ENCODE data around the gene NFKBIL1. TPM values are rescaled to one million over a fixed set of nuclear protein-coding genes. Genes with fewer than 3 reads are reported as not detected.
A peak's percentile ranks its signal among the peaks of the same experiment; 100 is the strongest.

NFKBIL1 gene
- total and polyA plus RNA-seq, 10 of the 15 experiments (the other 5 are each of a cell fraction or from before 2014, with no cell fraction given): 0.19 to 15.1 (median 7.0) TPM

DNA sequence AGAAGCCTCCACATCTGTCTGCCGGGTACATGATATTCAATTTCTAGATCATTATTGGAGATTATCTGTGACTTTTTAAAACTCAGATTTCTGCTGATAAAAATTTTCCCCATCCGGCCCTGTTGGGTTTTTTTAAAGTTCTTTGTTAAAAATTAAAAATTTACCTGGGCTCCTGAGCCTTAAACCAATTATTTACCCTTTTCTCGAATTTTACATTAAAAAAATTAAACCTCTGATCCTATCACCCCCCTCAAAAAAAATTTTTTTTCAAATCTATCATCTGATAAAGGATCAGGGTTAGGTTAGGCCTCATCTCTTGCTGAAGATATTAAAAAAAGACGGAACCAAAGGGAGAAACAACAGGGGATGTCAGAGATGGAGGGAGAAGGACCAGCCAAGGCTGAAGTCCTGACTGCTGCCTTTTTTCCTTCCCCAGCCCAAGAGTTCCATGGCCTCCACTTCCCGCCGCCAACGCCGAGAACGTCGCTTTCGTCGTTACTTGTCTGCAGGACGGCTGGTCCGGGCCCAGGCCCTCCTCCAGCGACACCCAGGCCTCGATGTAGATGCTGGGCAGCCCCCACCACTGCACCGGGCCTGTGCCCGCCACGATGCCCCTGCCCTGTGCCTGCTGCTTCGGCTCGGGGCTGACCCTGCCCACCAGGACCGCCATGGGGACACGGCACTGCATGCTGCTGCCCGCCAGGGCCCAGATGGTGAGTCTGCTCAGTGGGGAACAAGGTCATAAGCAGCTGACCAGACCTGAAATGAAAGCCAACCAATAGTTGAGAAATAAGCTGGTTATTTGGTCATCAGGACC lies 527 bp downstream of the NFKBIL1 start:
- ChIA-PET CTCF (interaction anchor here (0.7 to 34.8 kb wide), 13 partner anchors 10 to 191 kb away, joined by 3 to 2098 read pairs (median 4); partner anchors contain the start of genes LST1, LTB, NCR3 and TNF), RAD21 (ENCODE audit: unreplicated experiment) (interaction anchor here (0.6 to 16.9 kb wide), 11 partner anchors 11 to 283 kb away, joined by 3 to 668 read pairs (median 5); partner anchors contain the start of genes BAG6, LSM2, LST1 and LTB), POLR2A (interaction anchor here (0.6 to 8.5 kb wide), 17 partner anchors 8 to 424 kb away, joined by 3 to 164 read pairs (median 4); partner anchors contain the start of genes CSNK2B, DXO, LST1 and LTA), SMC1A (ENCODE audit: uncharacterized antibody, unreplicated experiment) (interaction anchor here (0.6 to 34.7 kb wide), 11 partner anchors 8 to 284 kb away, joined by 3 to 1989 read pairs (median 4); partner anchors contain the start of genes AIF1, BAG6, LST1 and LTA)
- H3K4me1 ChIP-seq (ENCODE audit: control insufficient read depth, insufficient read depth, low read length): peaks cover 23% of the 10 kb centered on the region; the same call in 1 of the 2 replicates
- peak overlapping the region; percentile 70 for H3K4me2 ChIP-seq (ENCODE audit: control insufficient read depth, insufficient read depth)
- H3K27me3 ChIP-seq (replicated peaks in 1 of 2; ENCODE audit: control insufficient read depth in 2 of 2, insufficient read depth in 2 of 2, low read length in 1 of 2): no peaks in the 10 kb centered on the region
- intact Hi-C loops (cut with micrococcal nuclease; ENCODE audit: unreplicated experiment): loop anchor here (2.0 to 10.0 kb wide), 2 partner anchors 105 to 357 kb away; partner anchors contain the start of genes BAG6 and ZBTB12
- H3K27ac ChIP-seq (ENCODE audit: control insufficient read depth, insufficient read depth): peak overlapping the region; percentile 64
- H3K9me3 ChIP-seq (replicated peaks; ENCODE audit: control insufficient read depth, insufficient read depth, low read length): no peaks in the 10 kb centered on the region
- no peak for DNase-seq (ENCODE audit: low read depth, low spot score)
- BruUV-seq (replicated peaks): TSS peak; percentile 73
- peak overlapping the region; percentile 68 for H3K4me3 ChIP-seq
- H3K79me2 ChIP-seq (ENCODE audit: control insufficient read depth, insufficient read depth, low read length): peaks cover 16% of the 10 kb centered on the region
- H3K36me3 ChIP-seq (ENCODE audit: control insufficient read depth in 2 of 2, insufficient read depth in 2 of 2, low read length in 1 of 2): no peaks in the 10 kb centered on the region; a peak in 1 of 4 replicates
- FAIRE-seq: no peak
- in situ Hi-C loops (cut with MboI): loop anchor here (5.0 to 10.0 kb wide), 2 partner anchors 49 to 287 kb away; no protein-coding TSS in a partner anchor
- ATAC-seq: no peak
- H3K9ac ChIP-seq (ENCODE audit: control insufficient read depth, insufficient read depth, low read length): peak overlapping the region; percentile 58
- H2AFZ ChIP-seq (ENCODE audit: control insufficient read depth, low read depth, low read length): no peak overlapping the region
- no peaks in the 10 kb centered on the region for H4K20me1 ChIP-seq (ENCODE audit: control insufficient read depth, insufficient read depth)
- 80% methylated on average over 24 of the region's 24 CpGs for WGBS (ENCODE audit: insufficient coverage, insufficient replicate concordance, low lambda C conversion rate, missing lambda C conversion rate)
- TF ChIP-seq, protein P1, sequence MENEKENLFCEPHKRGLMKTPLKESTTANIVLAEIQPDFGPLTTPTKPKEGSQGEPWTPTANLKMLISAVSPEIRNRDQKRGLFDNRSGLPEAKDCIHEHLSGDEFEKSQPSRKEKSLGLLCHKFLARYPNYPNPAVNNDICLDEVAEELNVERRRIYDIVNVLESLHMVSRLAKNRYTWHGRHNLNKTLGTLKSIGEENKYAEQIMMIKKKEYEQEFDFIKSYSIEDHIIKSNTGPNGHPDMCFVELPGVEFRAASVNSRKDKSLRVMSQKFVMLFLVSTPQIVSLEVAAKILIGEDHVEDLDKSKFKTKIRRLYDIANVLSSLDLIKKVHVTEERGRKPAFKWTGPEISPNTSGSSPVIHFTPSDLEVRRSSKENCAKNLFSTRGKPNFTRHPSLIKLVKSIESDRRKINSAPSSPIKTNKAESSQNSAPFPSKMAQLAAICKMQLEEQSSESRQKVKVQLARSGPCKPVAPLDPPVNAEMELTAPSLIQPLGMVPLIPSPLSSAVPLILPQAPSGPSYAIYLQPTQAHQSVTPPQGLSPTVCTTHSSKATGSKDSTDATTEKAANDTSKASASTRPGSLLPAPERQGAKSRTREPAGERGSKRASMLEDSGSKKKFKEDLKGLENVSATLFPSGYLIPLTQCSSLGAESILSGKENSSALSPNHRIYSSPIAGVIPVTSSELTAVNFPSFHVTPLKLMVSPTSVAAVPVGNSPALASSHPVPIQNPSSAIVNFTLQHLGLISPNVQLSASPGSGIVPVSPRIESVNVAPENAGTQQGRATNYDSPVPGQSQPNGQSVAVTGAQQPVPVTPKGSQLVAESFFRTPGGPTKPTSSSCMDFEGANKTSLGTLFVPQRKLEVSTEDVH (IDR thresholded peaks at IDR 0.05; ENCODE audit: low read depth, partially characterized antibody): no peak
- TF ChIP-seq NFYA (IDR thresholded peaks at IDR 0.05; ENCODE audit: borderline replicate concordance, low read depth, low read length) (no peak), ZNF24 (IDR thresholded peaks at IDR 0.05) (no peak), GATAD2B (conservative IDR thresholded peaks at IDR 0.05; ENCODE audit: low read depth) (no peak; the same call in 1 of the 2 replicates), MEF2B (IDR thresholded peaks at IDR 0.05; ENCODE audit: partially characterized antibody, poor library complexity, severe bottlenecking) (no peak), CHD4 (IDR thresholded peaks at IDR 0.05) (no peak), RUNX3 (IDR thresholded peaks at IDR 0.05; ENCODE audit: low read length) (no peak), JUND (IDR thresholded peaks at IDR 0.05; ENCODE audit: low read depth, low read length) (no peak), ZNF274 (IDR thresholded peaks at IDR 0.05; ENCODE audit: insufficient read depth, insufficient read length) (no peak), STAT1 (conservative IDR thresholded peaks at IDR 0.05) (no peak)
- TF ChIP-seq, protein P2, sequence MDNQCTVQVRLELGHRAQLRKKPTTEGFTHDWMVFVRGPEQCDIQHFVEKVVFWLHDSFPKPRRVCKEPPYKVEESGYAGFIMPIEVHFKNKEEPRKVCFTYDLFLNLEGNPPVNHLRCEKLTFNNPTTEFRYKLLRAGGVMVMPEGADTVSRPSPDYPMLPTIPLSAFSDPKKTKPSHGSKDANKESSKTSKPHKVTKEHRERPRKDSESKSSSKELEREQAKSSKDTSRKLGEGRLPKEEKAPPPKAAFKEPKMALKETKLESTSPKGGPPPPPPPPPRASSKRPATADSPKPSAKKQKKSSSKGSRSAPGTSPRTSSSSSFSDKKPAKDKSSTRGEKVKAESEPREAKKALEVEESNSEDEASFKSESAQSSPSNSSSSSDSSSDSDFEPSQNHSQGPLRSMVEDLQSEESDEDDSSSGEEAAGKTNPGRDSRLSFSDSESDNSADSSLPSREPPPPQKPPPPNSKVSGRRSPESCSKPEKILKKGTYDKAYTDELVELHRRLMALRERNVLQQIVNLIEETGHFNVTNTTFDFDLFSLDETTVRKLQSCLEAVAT (IDR thresholded peaks at IDR 0.05): peak; percentile 98
- TF ChIP-seq, protein P3, sequence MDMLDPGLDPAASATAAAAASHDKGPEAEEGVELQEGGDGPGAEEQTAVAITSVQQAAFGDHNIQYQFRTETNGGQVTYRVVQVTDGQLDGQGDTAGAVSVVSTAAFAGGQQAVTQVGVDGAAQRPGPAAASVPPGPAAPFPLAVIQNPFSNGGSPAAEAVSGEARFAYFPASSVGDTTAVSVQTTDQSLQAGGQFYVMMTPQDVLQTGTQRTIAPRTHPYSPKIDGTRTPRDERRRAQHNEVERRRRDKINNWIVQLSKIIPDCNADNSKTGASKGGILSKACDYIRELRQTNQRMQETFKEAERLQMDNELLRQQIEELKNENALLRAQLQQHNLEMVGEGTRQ (IDR thresholded peaks at IDR 0.05; ENCODE audit: borderline replicate concordance, low read depth, low read length): no peak
- TF ChIP-seq, protein P4, sequence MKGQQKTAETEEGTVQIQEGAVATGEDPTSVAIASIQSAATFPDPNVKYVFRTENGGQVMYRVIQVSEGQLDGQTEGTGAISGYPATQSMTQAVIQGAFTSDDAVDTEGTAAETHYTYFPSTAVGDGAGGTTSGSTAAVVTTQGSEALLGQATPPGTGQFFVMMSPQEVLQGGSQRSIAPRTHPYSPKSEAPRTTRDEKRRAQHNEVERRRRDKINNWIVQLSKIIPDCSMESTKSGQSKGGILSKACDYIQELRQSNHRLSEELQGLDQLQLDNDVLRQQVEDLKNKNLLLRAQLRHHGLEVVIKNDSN (IDR thresholded peaks at IDR 0.05; ENCODE audit: borderline replicate concordance, extremely low read length, insufficient read depth, low read depth, low read length): no peak
